Breast epithelium (tissue), 4 donors: ENCODE results near the gene GPR37L1. TPM values are rescaled to one million over a fixed set of nuclear protein-coding genes. Genes with fewer than 3 reads are reported as not detected.

Source experiments
- DNase-seq, 2 donors: peaks; one replicate each; pipeline ENCODE4 v3.0.0-alpha.2; 2019; ENCODE audit warnings: low spot score in 2 of 2
- H3K27ac ChIP-seq, 2 donors: fragments of 200-600 bp; sonication (generic) in 1 of 2; one replicate each; pipeline ENCODE4 v1.5.1; 2016 to 2019; ENCODE audit warnings: mild to moderate bottlenecking in 1 of 2
- H3K27me3 ChIP-seq, 2 donors: fragments of 200-600 bp; sonication (generic) in 1 of 2; one replicate each; pipeline versions ENCODE4 v1.5.1 to v1.6.0; 2017 to 2019; ENCODE audit warnings: control low read depth in 1 of 2, mild to moderate bottlenecking in 1 of 2
- H3K36me3 ChIP-seq: fragments of 200-600 bp; one replicate; pipeline ENCODE4 v1.5.1; 2019
- H3K4me1 ChIP-seq, 2 donors: fragments of 200-600 bp; sonication (generic); one replicate each; pipeline ENCODE4 v1.5.1; 2016 to 2019; ENCODE audit warnings: control low read depth in 1 of 2
- H3K4me3 ChIP-seq, 3 donors: fragments of 200-600 bp; sonication (generic); 1 replicate in 2 of 3; 2 replicates in 1 of 3; pipeline ENCODE4 v1.5.1; 2016 to 2019; ENCODE audit warnings: mild to moderate bottlenecking in 3 of 3, moderate library complexity in 2 of 3
- H3K9me3 ChIP-seq, 2 donors: fragments of 200-600 bp; sonication (generic) in 1 of 2; one replicate each; pipeline ENCODE4 v1.5.1; 2016 to 2019; ENCODE audit warnings: control low read depth in 1 of 2
- CTCF ChIP-seq, 3 donors: fragments of 450-650 bp; IDR thresholded peaks; one replicate each; pipeline ENCODE4 v1.5.1; 2016 to 2017; ENCODE audit warnings: antibody characterized with exemption in 3 of 3, mild to moderate bottlenecking in 3 of 3, moderate library complexity in 3 of 3
- POLR2A ChIP-seq: fragments of 450-650 bp; IDR thresholded peaks from one replicate; pipeline ENCODE4 v1.6.1; 2016; ENCODE audit warnings: antibody characterized with exemption, mild to moderate bottlenecking, moderate library complexity
- POLR2AphosphoS5 ChIP-seq, 3 donors: sonication (generic); formaldehyde crosslinking; IDR thresholded peaks; one replicate each; pipeline ENCODE4 v1.6.1; 2017; ENCODE audit warnings: antibody characterized with exemption in 3 of 3
- intact Hi-C: fragments of 100-400 bp; cut with DNase I; formaldehyde crosslinking; loops from one replicate; pipeline ENCODE4 v1.15.1; 2023; ENCODE audit warnings: low total_unique reads
- total RNA-seq, 3 donors: library from RNA; depleted of rRNA; stranded (reverse); fragments of >200 nt; gene quantifications; one replicate each; pipeline ENCODE4 v1.1.0, GENCODE V29; 2016

GPR37L1 gene
- total RNA-seq, 3 donors from 2014 or later = not detected

GRCh38 chr1:202160377-202160940 lies 37.7 kb downstream of the GPR37L1 start, which contains the start of gene PTPN7:
Gene PTPN7 (minus strand): TSS chr1:202160602. CDS start chr1:202159402, 1,200 bp downstream.
- Histone ChIP-seq H3K9me3 (no peaks in the 10 kb centered on the region), H3K27ac (peak within 1 kb of the TSS in 1 of 2 donors; percentile 58), H3K27me3 (no peaks in the 10 kb centered on the region), H3K4me1 (no peaks in the 10 kb centered on the region), H3K36me3 (no peaks in the 10 kb centered on the region), H3K4me3 (peak within 1 kb of the TSS in 2 of 3 donors; percentile 35 to 45)
- TF ChIP-seq CTCF (IDR thresholded peaks at IDR 0.05) = no peak
- intact Hi-C loops = no loop called here
- no peak for DNase-seq

GRCh38 chr1:202161151-202162046 lies 38.7 kb downstream of the GPR37L1 start:
- intact Hi-C loops = no loop called here
- no peaks in the 10 kb centered on the region for H3K9me3 ChIP-seq
- no peak for DNase-seq
- no peaks in the 10 kb centered on the region for H3K4me1 ChIP-seq
- no peaks in the 10 kb centered on the region for H3K27me3 ChIP-seq
- H3K4me3 ChIP-seq = no peak overlapping the region
- TF ChIP-seq CTCF (IDR thresholded peaks at IDR 0.05) (no peak), POLR2A (no peak), POLR2AphosphoS5 (IDR thresholded peaks at IDR 0.05) (no peak)
- peak overlapping the region in 1 of 2 donors; percentile 58 for H3K27ac ChIP-seq
- H3K36me3 ChIP-seq = no peaks in the 10 kb centered on the region

- intact Hi-C loops = no loop called here
- peak overlapping the region in 1 of 2 donors; percentile 55 for H3K27ac ChIP-seq
- no peak for DNase-seq
- H3K36me3 ChIP-seq = no peaks in the 10 kb centered on the region
- no peaks in the 10 kb centered on the region for H3K4me1 ChIP-seq
- H3K27me3 ChIP-seq = no peaks in the 10 kb centered on the region
- H3K9me3 ChIP-seq = no peaks in the 10 kb centered on the region
- H3K4me3 ChIP-seq = no peak overlapping the region
- TF ChIP-seq CTCF (IDR thresholded peaks at IDR 0.05) = no peak
- no peak for TF ChIP-seq POLR2AphosphoS5 (IDR thresholded peaks at IDR 0.05)
- no peak for TF ChIP-seq POLR2A
These were observed 39.3 kb downstream of the GPR37L1 start for GRCh38 chr1:202162047-202162417.

- DNase-seq = no peak
- intact Hi-C loops = no loop called here
- H3K27me3 ChIP-seq = no peaks in the 10 kb centered on the region
- no peaks in the 10 kb centered on the region for H3K4me1 ChIP-seq
- no peaks in the 10 kb centered on the region for H3K9me3 ChIP-seq
- TF ChIP-seq POLR2AphosphoS5 (IDR thresholded peaks at IDR 0.05) (no peak), POLR2A (no peak), CTCF (IDR thresholded peaks at IDR 0.05) (no peak)
- H3K36me3 ChIP-seq = no peaks in the 10 kb centered on the region
- H3K4me3 ChIP-seq = no peak overlapping the region
- H3K27ac ChIP-seq = peak overlapping the region in 1 of 2 donors; percentile 55
These were observed 39.9 kb downstream of the GPR37L1 start for GRCh38 chr1:202162418-202163280.
